BLaER1 treated with 17β-estradiol and CSF1 and Interleukin-3, amounts not matched to agents 10 nM and 100 nM (cell line): ENCODE data around the gene ATP5F1D.
A peak's percentile ranks its signal among the peaks of the same experiment; 100 is the strongest.

Experiments used
- H3K27ac ChIP-seq, 11 experiments: shearing (Covaris generic); formaldehyde crosslinking; 2 replicates each; pipeline ENCODE4 v1.8.1; 2022
- H3K27me3 ChIP-seq, 11 experiments: shearing (Covaris generic); formaldehyde crosslinking; 2 replicates each; pipeline ENCODE4 v1.8.1; 2022
- H3K36me3 ChIP-seq, 11 experiments: shearing (Covaris generic); formaldehyde crosslinking; 2 replicates each; pipeline ENCODE4 v1.8.1; 2022
- H3K4me1 ChIP-seq, 10 experiments: shearing (Covaris generic); formaldehyde crosslinking; 2 replicates each; pipeline ENCODE4 v1.8.1; 2022
- H3K4me2 ChIP-seq, 11 experiments: shearing (Covaris generic); formaldehyde crosslinking; 2 replicates each; pipeline ENCODE4 v1.8.1; 2022
- H3K4me3 ChIP-seq, 10 experiments: shearing (Covaris generic); formaldehyde crosslinking; 2 replicates each; pipeline ENCODE4 v1.8.1; 2022
- H3K9ac ChIP-seq, 11 experiments: shearing (Covaris generic); formaldehyde crosslinking; 2 replicates each; pipeline ENCODE4 v1.8.1; 2022
- H3K9me3 ChIP-seq, 11 experiments: shearing (Covaris generic); formaldehyde crosslinking; replicated peaks in 1 of 11; 2 replicates each; pipeline ENCODE4 v1.8.1; 2022
- H4K20me1 ChIP-seq, 11 experiments: shearing (Covaris generic); formaldehyde crosslinking; 2 replicates each; pipeline ENCODE4 v1.8.1; 2022
- Cebpa-rat ChIP-seq, 11 experiments: shearing (Covaris generic); IDR thresholded peaks; 2 replicates each; pipeline ENCODE4 v1.8.1; 2022

The ATP5F1D gene

GRCh38 chr19:1261538-1261797 lies 19.9 kb downstream of the ATP5F1D start:
- H4K20me1 ChIP-seq, result peaks cover 20 to 87% (median 47%) of the 10 kb centered on the region in 11 experiments
- no peak for TF ChIP-seq Cebpa-rat (IDR thresholded peaks at IDR 0.05)
- H3K4me2 ChIP-seq, result peak overlapping the region; percentile 93 to 100 (median 99)
- H3K4me1 ChIP-seq, result peaks cover 89 to 97% (median 96%) of the 10 kb centered on the region in 10 experiments
- H3K9ac ChIP-seq, result peak overlapping the region; percentile 66 to 96 (median 80)
- H3K27ac ChIP-seq, result peak overlapping the region; percentile 60 to 84 (median 75)
- H3K4me3 ChIP-seq, result peak overlapping the region; percentile 65 to 77 (median 72)
- no peaks in the 10 kb centered on the region for H3K9me3 ChIP-seq
- H3K27me3 ChIP-seq, result no peaks in the 10 kb centered on the region
- peaks cover 13 to 20% (median 19%) of the 10 kb centered on the region in 11 experiments for H3K36me3 ChIP-seq

- H3K4me3 ChIP-seq, result peak overlapping the region; percentile 65 to 77 (median 72)
- peak overlapping the region; percentile 60 to 84 (median 75); a peak in 20 of 22 replicates for H3K27ac ChIP-seq
- no peak for TF ChIP-seq Cebpa-rat (IDR thresholded peaks at IDR 0.05)
- peak overlapping the region; percentile 66 to 96 (median 80) for H3K9ac ChIP-seq
- H3K9me3 ChIP-seq, result no peaks in the 10 kb centered on the region
- no peaks in the 10 kb centered on the region for H3K27me3 ChIP-seq
- peaks cover 15 to 83% (median 42%) of the 10 kb centered on the region in 11 experiments for H4K20me1 ChIP-seq
- H3K4me1 ChIP-seq, result peaks cover 85 to 97% (median 94%) of the 10 kb centered on the region in 10 experiments
- peaks cover 8 to 15% (median 14%) of the 10 kb centered on the region in 11 experiments for H3K36me3 ChIP-seq
- peak overlapping the region; percentile 93 to 100 (median 99) for H3K4me2 ChIP-seq
Observed at GRCh38 chr19:1261798-1262622, 20.5 kb downstream of the ATP5F1D start.

- H3K9ac ChIP-seq, result peak overlapping the region; percentile 66 to 96 (median 80); a peak in 21 of 22 replicates
- no peak for TF ChIP-seq Cebpa-rat (IDR thresholded peaks at IDR 0.05)
- H3K4me2 ChIP-seq, result peak overlapping the region; percentile 93 to 100 (median 99)
- H3K27me3 ChIP-seq, result no peaks in the 10 kb centered on the region; a peak in 2 of 22 replicates
- H3K9me3 ChIP-seq, result no peaks in the 10 kb centered on the region
- H3K27ac ChIP-seq, result peak overlapping the region; percentile 9 to 84 (median 75); a peak in 19 of 22 replicates
- H4K20me1 ChIP-seq, result peaks cover 8 to 83% (median 41%) of the 10 kb centered on the region in 11 experiments; a peak in 21 of 22 replicates
- peaks cover 85 to 97% (median 94%) of the 10 kb centered on the region in 10 experiments for H3K4me1 ChIP-seq
- H3K4me3 ChIP-seq, result peak overlapping the region; percentile 65 to 77 (median 72)
- H3K36me3 ChIP-seq, result peaks cover 1 to 8% (median 7%) of the 10 kb centered on the region in 11 experiments; a peak in 19 of 22 replicates
Observed at GRCh38 chr19:1262623-1263123, 21.1 kb downstream of the ATP5F1D start.

GRCh38 chr19:1263188-1263587 lies 21.6 kb downstream of the ATP5F1D start:
- Histone ChIP-seq H3K9ac (peak overlapping the region in 10 of 11 experiments; percentile 66 to 96 (median 80); a peak in 18 of 22 replicates), H3K9me3 (no peaks in the 10 kb centered on the region), H3K27ac (peak overlapping the region in 10 of 11 experiments; percentile 68 to 84 (median 76); a peak in 17 of 22 replicates), H3K4me3 (peak overlapping the region; percentile 65 to 77 (median 72); a peak in 18 of 20 replicates), H3K4me1 (peaks cover 85 to 97% (median 94%) of the 10 kb centered on the region in 10 experiments), H3K27me3 (no peaks in the 10 kb centered on the region; a peak in 2 of 22 replicates), H3K4me2 (peak overlapping the region; percentile 93 to 100 (median 99)), H3K36me3 (peaks cover 0 to 3% (median 2%) of the 10 kb centered on the region in 11 experiments; a peak in 16 of 22 replicates), H4K20me1 (peaks cover 3 to 83% (median 39%) of the 10 kb centered on the region in 11 experiments; a peak in 20 of 22 replicates)
- TF ChIP-seq Cebpa-rat (IDR thresholded peaks at IDR 0.05), result no peak

- peaks cover 75 to 89% (median 85%) of the 10 kb centered on the region in 10 experiments for H3K4me1 ChIP-seq
- H3K4me2 ChIP-seq, result peak overlapping the region; percentile 93 to 100 (median 99)
- peaks cover 6 to 76% (median 38%) of the 10 kb centered on the region in 11 experiments; a peak in 21 of 22 replicates for H4K20me1 ChIP-seq
- peaks cover 0 to 1% (median 0%) of the 10 kb centered on the region in 11 experiments; a peak in 3 of 22 replicates for H3K36me3 ChIP-seq
- H3K9me3 ChIP-seq, result no peaks in the 10 kb centered on the region
- H3K9ac ChIP-seq, result peak overlapping the region in 5 of 11 experiments; percentile 11 to 41 (median 35); a peak in 3 of 22 replicates
- no peak for TF ChIP-seq Cebpa-rat (IDR thresholded peaks at IDR 0.05)
- peak overlapping the region in 4 of 11 experiments; percentile 8 to 81 (median 28); a peak in 3 of 22 replicates for H3K27ac ChIP-seq
- H3K4me3 ChIP-seq, result peak overlapping the region in 4 of 10 experiments; percentile 18 to 50 (median 35); a peak in 6 of 20 replicates
- no peaks in the 10 kb centered on the region; a peak in 2 of 22 replicates for H3K27me3 ChIP-seq
Observed at GRCh38 chr19:1264801-1265614, 23.5 kb downstream of the ATP5F1D start.

GRCh38 chr19:1265615-1266128 lies 24.1 kb downstream of the ATP5F1D start:
- peak overlapping the region in 10 of 11 experiments; percentile 13 to 100 (median 86); a peak in 15 of 22 replicates for H3K9ac ChIP-seq
- no peaks in the 10 kb centered on the region; a peak in 2 of 22 replicates for H3K27me3 ChIP-seq
- H3K4me1 ChIP-seq, result peaks cover 74 to 89% (median 85%) of the 10 kb centered on the region in 10 experiments
- peak overlapping the region; percentile 51 to 75 (median 62); a peak in 19 of 20 replicates for H3K4me3 ChIP-seq
- peaks cover 12 to 76% (median 41%) of the 10 kb centered on the region in 11 experiments for H4K20me1 ChIP-seq
- no peak for TF ChIP-seq Cebpa-rat (IDR thresholded peaks at IDR 0.05)
- H3K4me2 ChIP-seq, result peak overlapping the region; percentile 93 to 100 (median 99)
- H3K9me3 ChIP-seq, result no peaks in the 10 kb centered on the region
- peak overlapping the region in 9 of 11 experiments; percentile 18 to 74 (median 58); a peak in 10 of 22 replicates for H3K27ac ChIP-seq
- peaks cover 2 to 8% (median 5%) of the 10 kb centered on the region in 11 experiments; a peak in 20 of 22 replicates for H3K36me3 ChIP-seq

GRCh38 chr19:1266129-1266915 lies 24.8 kb downstream of the ATP5F1D start:
- peaks cover 79 to 92% (median 89%) of the 10 kb centered on the region in 10 experiments for H3K4me1 ChIP-seq
- H3K4me3 ChIP-seq, result peak overlapping the region; percentile 51 to 75 (median 62)
- no peak for TF ChIP-seq Cebpa-rat (IDR thresholded peaks at IDR 0.05)
- peak overlapping the region; percentile 50 to 100 (median 74) for H3K9ac ChIP-seq
- H4K20me1 ChIP-seq, result peaks cover 19 to 83% (median 47%) of the 10 kb centered on the region in 11 experiments
- H3K36me3 ChIP-seq, result peaks cover 8 to 14% (median 11%) of the 10 kb centered on the region in 11 experiments
- peak overlapping the region; percentile 93 to 100 (median 98) for H3K4me2 ChIP-seq
- H3K27me3 ChIP-seq, result no peaks in the 10 kb centered on the region; a peak in 2 of 22 replicates
- H3K27ac ChIP-seq, result peak overlapping the region in 10 of 11 experiments; percentile 22 to 74 (median 60); a peak in 19 of 22 replicates
- no peaks in the 10 kb centered on the region for H3K9me3 ChIP-seq
